ENCODE results near the gene TCF25. TPM values are rescaled to one million over a fixed set of nuclear protein-coding genes. Genes with fewer than 3 reads are reported as not detected.

TCF25 gene
- total and polyA plus RNA-seq, 12 donors: 177 to 438 (median 213) TPM

GRCh38 chr16:89906140-89907025 lies 33.0 kb downstream of the TCF25 start:
- intact Hi-C loops (cut with DNase I): no loop called here
- Histone ChIP-seq H3K4me1 (replicated peaks in 1 of 2) (peaks cover 0 to 5% of the 10 kb centered on the region in 2 donors), H3K27ac (no peak overlapping the region), H3K36me3 (replicated peaks in 1 of 2) (peaks cover 0 to 70% of the 10 kb centered on the region in 2 donors), H3K4me3 (no peak overlapping the region), H3K27me3 (no peaks in the 10 kb centered on the region), H3K9me3 (replicated peaks in 1 of 3) (no peaks in the 10 kb centered on the region)
- no peak for DNase-seq
- TF ChIP-seq CTCF (IDR thresholded peaks at IDR 0.05): no peak
- no peak for TF ChIP-seq POLR2A (IDR thresholded peaks at IDR 0.05)
- 84 to 96% (median 94%) methylated on average over 26 to 40 of the region's 40 CpGs for WGBS, 4 donors

GRCh38 chr16:89907055-89907814 lies 33.8 kb downstream of the TCF25 start:
- intact Hi-C loops (cut with DNase I): no loop called here
- no peak for DNase-seq
- H3K4me3 ChIP-seq: no peak overlapping the region
- H3K27me3 ChIP-seq: no peaks in the 10 kb centered on the region
- WGBS, 4 donors: 95 to 99% (median 96%) methylated on average over 10 to 13 of the region's 13 CpGs
- peaks cover 0 to 5% of the 10 kb centered on the region in 2 donors for H3K4me1 ChIP-seq (replicated peaks in 1 of 2)
- TF ChIP-seq POLR2A (IDR thresholded peaks at IDR 0.05): no peak
- no peak for TF ChIP-seq CTCF (IDR thresholded peaks at IDR 0.05)
- H3K36me3 ChIP-seq (replicated peaks in 1 of 2): peaks cover 0 to 76% of the 10 kb centered on the region in 2 donors
- no peak overlapping the region for H3K27ac ChIP-seq
- H3K9me3 ChIP-seq (replicated peaks in 1 of 3): no peaks in the 10 kb centered on the region

GRCh38 chr16:89908236-89908635 lies 34.8 kb downstream of the TCF25 start:
- no peak for TF ChIP-seq CTCF (IDR thresholded peaks at IDR 0.05)
- no peak for TF ChIP-seq POLR2A (IDR thresholded peaks at IDR 0.05)
- Histone ChIP-seq H3K9me3 (replicated peaks in 1 of 3) (no peaks in the 10 kb centered on the region), H3K4me1 (replicated peaks in 1 of 2) (peaks cover 0 to 5% of the 10 kb centered on the region in 2 donors), H3K27ac (no peak overlapping the region), H3K4me3 (no peak overlapping the region), H3K36me3 (replicated peaks in 1 of 2) (peaks cover 0 to 73% of the 10 kb centered on the region in 2 donors), H3K27me3 (no peaks in the 10 kb centered on the region)
- intact Hi-C loops (cut with DNase I): no loop called here
- WGBS, 4 donors: 81 to 100% (median 91%) methylated on average over 4 of the region's 4 CpGs
- DNase-seq: no peak

Measured in adrenal gland (tissue), 12 donors.